GM23248 (cell line): Measurements from ENCODE around the gene ST3GAL3.

Experiments
- EZH2 ChIP-seq: fragments of 200-600 bp; sonication (generic); IDR thresholded peaks from 2 replicates; pipeline ENCODE4 v1.6.1; 2018; ENCODE audit warnings: antibody characterized with exemption, mild to moderate bottlenecking; ENCODE audit not compliant: insufficient read depth, poor library complexity, severe bottlenecking
- EZH2phosphoT487 ChIP-seq: fragments of 200-600 bp; sonication (generic); IDR thresholded peaks from 2 replicates; pipeline ENCODE4 v1.6.1; 2018; ENCODE audit warnings: antibody characterized with exemption, moderate library complexity, mild to moderate bottlenecking, low read depth; ENCODE audit not compliant: insufficient read depth

GRCh38 chr1:43962324-43962723 is 255.0 kb downstream of the ST3GAL3 start:
- no peak for TF ChIP-seq EZH2
- TF ChIP-seq EZH2phosphoT487 = no peak
